Thyroid gland (tissue), 4 donors: ENCODE results near the gene ZNF326. TPM values are rescaled to one million over a fixed set of nuclear protein-coding genes. Genes with fewer than 3 reads are reported as not detected.
A peak's percentile ranks its signal among the peaks of the same experiment; 100 is the strongest.

Experiments
- DNase-seq, 2 donors: peaks; one replicate each; pipeline ENCODE4 v3.0.0-alpha.2; 2019
- H3K27ac ChIP-seq, 3 donors: fragments of 200-600 bp; sonication (generic); 1 replicate in 2 of 3; 2 replicates in 1 of 3; pipeline ENCODE4 v1.5.1; 2016 to 2019; ENCODE audit warnings: mild to moderate bottlenecking in 1 of 3, moderate library complexity in 1 of 3
- H3K27me3 ChIP-seq: fragments of 200-600 bp; sonication (generic); one replicate; pipeline ENCODE4 v1.5.1; 2019
- H3K36me3 ChIP-seq, 2 donors: fragments of 200-600 bp; sonication (generic); one replicate each; pipeline ENCODE4 v1.5.1; 2016 to 2019
- H3K4me1 ChIP-seq, 2 donors: fragments of 200-600 bp; sonication (generic); one replicate each; pipeline ENCODE4 v1.5.1; 2017 to 2019
- H3K4me3 ChIP-seq, 3 donors: fragments of 200-600 bp; sonication (generic); replicated peaks in 1 of 3; 1 replicate in 2 of 3; 2 replicates in 1 of 3; pipeline ENCODE4 v1.5.1; 2016; ENCODE audit warnings: mild to moderate bottlenecking in 1 of 3
- H3K9me3 ChIP-seq: fragments of 200-600 bp; sonication (generic); one replicate; pipeline ENCODE4 v1.5.1; 2017
- POLR2A ChIP-seq, 2 donors: fragments of 450-650 bp; IDR thresholded peaks; one replicate each; pipeline ENCODE4 v1.6.1; 2017; ENCODE audit warnings: antibody characterized with exemption in 2 of 2, mild to moderate bottlenecking in 2 of 2, moderate library complexity in 1 of 2
- WGBS, 2 donors: methylation state at CpG; one replicate each; pipeline ENCODE4 v1.1.5; 2017; 5-methylcytosine and 5-hydroxymethylcytosine counted together
- intact Hi-C: fragments of 100-400 bp; cut with DNase I; formaldehyde crosslinking; loops from one replicate; pipeline ENCODE4 v1.15.1; 2023
- total RNA-seq, 4 donors: library from RNA; depleted of rRNA; stranded (reverse); fragments of >200 nt; gene quantifications; one replicate each; pipeline ENCODE4 v1.2.3, GENCODE V29; 2016
- TF ChIP-seq, protein P1 (sequence below), 6 experiments: fragments of 200-600 bp in 3 of 6; fragments of 450-650 bp in 3 of 6; sonication (generic) in 3 of 6; IDR thresholded peaks; one replicate each; pipeline ENCODE4 v1.5.1; 2016 to 2019; ENCODE audit warnings: antibody characterized with exemption in 6 of 6, mild to moderate bottlenecking in 2 of 6, inconsistent platforms in 1 of 6, moderate library complexity in 1 of 6

The ZNF326 gene, protein sequence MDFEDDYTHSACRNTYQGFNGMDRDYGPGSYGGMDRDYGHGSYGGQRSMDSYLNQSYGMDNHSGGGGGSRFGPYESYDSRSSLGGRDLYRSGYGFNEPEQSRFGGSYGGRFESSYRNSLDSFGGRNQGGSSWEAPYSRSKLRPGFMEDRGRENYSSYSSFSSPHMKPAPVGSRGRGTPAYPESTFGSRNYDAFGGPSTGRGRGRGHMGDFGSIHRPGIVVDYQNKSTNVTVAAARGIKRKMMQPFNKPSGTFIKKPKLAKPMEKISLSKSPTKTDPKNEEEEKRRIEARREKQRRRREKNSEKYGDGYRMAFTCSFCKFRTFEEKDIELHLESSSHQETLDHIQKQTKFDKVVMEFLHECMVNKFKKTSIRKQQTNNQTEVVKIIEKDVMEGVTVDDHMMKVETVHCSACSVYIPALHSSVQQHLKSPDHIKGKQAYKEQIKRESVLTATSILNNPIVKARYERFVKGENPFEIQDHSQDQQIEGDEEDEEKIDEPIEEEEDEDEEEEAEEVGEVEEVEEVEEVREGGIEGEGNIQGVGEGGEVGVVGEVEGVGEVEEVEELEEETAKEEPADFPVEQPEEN
- 10 to 100 TPM; 19.5 to 34.2 (median 21.5) TPM for total RNA-seq

DNA sequence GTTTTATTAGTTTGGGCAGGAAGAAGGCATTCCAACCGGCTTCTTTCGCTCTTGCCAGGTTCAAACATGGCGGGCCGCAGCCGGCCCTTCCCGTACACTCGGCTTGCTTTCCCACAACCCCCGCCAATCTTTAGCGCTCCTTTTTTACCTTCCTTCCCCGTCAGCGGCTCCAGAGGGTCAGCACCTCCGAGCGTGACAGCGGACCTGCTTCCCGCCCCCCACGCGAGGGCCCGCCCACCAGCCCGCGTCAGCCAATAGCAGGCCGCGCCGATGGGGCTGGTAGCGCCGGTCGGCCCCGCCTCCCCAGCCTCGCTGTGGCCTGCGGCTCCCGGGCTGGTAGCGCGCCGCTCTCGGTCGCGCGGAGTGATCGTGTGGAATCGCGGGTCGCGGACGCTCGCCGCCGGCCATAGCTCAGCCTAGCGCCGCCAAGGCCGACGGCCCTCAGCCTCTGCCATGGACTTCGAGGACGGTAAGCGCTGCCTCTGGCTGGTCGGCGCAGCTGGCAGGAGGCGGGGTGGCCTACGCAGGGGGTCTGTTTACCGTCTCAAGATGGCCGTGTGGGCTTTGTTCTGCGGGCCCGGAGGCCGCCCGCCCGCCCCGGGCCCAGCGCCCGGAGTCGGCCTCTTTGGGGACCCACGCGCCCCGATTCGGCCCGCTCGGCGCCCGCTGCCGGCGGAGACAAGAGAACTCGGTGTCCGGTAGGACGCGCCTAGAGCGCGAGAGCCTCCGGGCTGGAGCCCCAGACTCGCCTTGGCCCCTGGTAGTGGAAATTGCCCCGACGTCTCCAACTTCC, at the start of gene ZNF326:
TSS of gene ZNF326 (plus strand) at position 306 of the 793 bp plus-strand sequence. CDS start at position 454, 148 bp downstream.
- Histone ChIP-seq H3K27ac (peak within 1 kb of the TSS; percentile 91 to 97 (median 97)), H3K27me3 (no peaks in the 10 kb centered on the region), H3K4me3 (peak within 1 kb of the TSS; percentile 30 to 96 (median 91)), H3K9me3 (no peaks in the 10 kb centered on the region), H3K36me3 (no peaks in the 10 kb centered on the region), H3K4me1 (peaks cover 17 to 21% of the 10 kb centered on the region in 2 donors)
- intact Hi-C loops = no loop called here
- TF ChIP-seq POLR2A (IDR thresholded peaks at IDR 0.05) = peak; percentile 91 to 98
- TF ChIP-seq, protein P1, sequence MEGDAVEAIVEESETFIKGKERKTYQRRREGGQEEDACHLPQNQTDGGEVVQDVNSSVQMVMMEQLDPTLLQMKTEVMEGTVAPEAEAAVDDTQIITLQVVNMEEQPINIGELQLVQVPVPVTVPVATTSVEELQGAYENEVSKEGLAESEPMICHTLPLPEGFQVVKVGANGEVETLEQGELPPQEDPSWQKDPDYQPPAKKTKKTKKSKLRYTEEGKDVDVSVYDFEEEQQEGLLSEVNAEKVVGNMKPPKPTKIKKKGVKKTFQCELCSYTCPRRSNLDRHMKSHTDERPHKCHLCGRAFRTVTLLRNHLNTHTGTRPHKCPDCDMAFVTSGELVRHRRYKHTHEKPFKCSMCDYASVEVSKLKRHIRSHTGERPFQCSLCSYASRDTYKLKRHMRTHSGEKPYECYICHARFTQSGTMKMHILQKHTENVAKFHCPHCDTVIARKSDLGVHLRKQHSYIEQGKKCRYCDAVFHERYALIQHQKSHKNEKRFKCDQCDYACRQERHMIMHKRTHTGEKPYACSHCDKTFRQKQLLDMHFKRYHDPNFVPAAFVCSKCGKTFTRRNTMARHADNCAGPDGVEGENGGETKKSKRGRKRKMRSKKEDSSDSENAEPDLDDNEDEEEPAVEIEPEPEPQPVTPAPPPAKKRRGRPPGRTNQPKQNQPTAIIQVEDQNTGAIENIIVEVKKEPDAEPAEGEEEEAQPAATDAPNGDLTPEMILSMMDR (IDR thresholded peaks at IDR 0.05) = peak in 1 of 6 experiments; percentile 20
- DNase-seq = peak; percentile 98
- WGBS, 2 donors = 0 to 1% methylated on average over 9 to 21 of the region's 88 CpGs

GRCh38 chr1:89945852-89946476, 48.9 kb upstream of the ZNF326 start:
- no peak overlapping the region for H3K27ac ChIP-seq
- H3K4me1 ChIP-seq = peaks cover 7 to 11% of the 10 kb centered on the region in 2 donors
- no peaks in the 10 kb centered on the region for H3K9me3 ChIP-seq
- intact Hi-C loops = no loop called here
- WGBS, 2 donors = 92 to 94% methylated on average over 5 of the region's 5 CpGs
- DNase-seq = no peak
- no peaks in the 10 kb centered on the region for H3K36me3 ChIP-seq
- TF ChIP-seq, protein P1 (IDR thresholded peaks at IDR 0.05) = no peak
- no peak for TF ChIP-seq POLR2A (IDR thresholded peaks at IDR 0.05)
- H3K27me3 ChIP-seq = no peaks in the 10 kb centered on the region
- H3K4me3 ChIP-seq = no peak overlapping the region

GRCh38 chr1:89946532-89946931, 48.4 kb upstream of the ZNF326 start:
- Histone ChIP-seq H3K36me3 (no peaks in the 10 kb centered on the region), H3K4me3 (no peak overlapping the region), H3K9me3 (no peaks in the 10 kb centered on the region), H3K27ac (no peak overlapping the region), H3K4me1 (peaks cover 5 to 8% of the 10 kb centered on the region in 2 donors), H3K27me3 (no peaks in the 10 kb centered on the region)
- no peak for DNase-seq
- TF ChIP-seq, protein P1 (IDR thresholded peaks at IDR 0.05) = no peak
- no peak for TF ChIP-seq POLR2A (IDR thresholded peaks at IDR 0.05)
- 33 to 57% methylated on average over 1 of the region's 1 CpG for WGBS, 2 donors
- intact Hi-C loops = no loop called here

DNA sequence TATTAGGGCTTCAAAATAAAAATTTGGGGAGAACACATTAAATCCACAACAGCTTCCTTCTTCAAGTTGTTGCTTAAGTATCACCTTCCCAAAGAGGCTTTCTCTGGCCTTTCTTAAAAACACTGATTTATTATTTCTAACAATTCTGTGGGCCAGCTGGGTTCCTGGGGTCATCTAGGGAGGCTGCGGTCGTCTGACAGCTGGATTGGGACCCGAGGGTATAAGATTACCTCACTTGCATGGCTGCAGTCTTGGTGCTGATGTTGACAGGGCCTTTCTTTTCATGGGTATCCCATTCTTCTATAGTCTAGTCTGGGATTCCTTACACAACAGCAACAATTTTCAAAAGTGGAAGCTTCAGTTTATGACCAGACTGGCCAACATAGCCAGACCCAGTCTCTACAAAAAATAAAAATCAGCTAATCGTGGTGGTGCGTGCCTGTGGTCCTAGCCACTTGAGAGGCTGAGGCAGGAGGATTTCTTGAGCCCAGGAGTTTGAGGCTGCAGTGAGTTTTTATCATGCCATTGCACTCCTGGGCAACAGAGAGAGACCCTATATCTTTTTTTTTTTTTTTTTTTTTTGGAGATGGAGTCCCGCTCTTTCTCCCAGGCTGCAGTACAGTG, 46.1 kb upstream of the ZNF326 start:
- DNase-seq = no peak
- intact Hi-C loops = no loop called here
- no peak overlapping the region for H3K4me3 ChIP-seq
- H3K27me3 ChIP-seq = no peaks in the 10 kb centered on the region
- TF ChIP-seq, protein P1 (IDR thresholded peaks at IDR 0.05) = no peak
- TF ChIP-seq POLR2A (IDR thresholded peaks at IDR 0.05) = no peak
- H3K36me3 ChIP-seq = no peaks in the 10 kb centered on the region
- WGBS, 2 donors = 92 to 96% methylated on average over 6 of the region's 6 CpGs
- H3K9me3 ChIP-seq = no peaks in the 10 kb centered on the region
- H3K27ac ChIP-seq = no peak overlapping the region
- H3K4me1 ChIP-seq = peaks cover 24 to 27% of the 10 kb centered on the region in 2 donors
